Nephron (organoid): ENCODE results near the gene DOC2B.
"Not testable (repeated sequence)": the region's sequence is repeated elsewhere in the genome, so short reads cannot be mapped to it uniquely, and the experiment has no call there.

Experiments
- H3K27ac Mint-ChIP-seq, 3 experiments: 2 replicates each; pipeline ENCODE4 v1.8.0; 2020; ENCODE audit warnings: mixed read lengths in 3 of 3, mild to moderate bottlenecking in 2 of 3, moderate library complexity in 1 of 3
- H3K27me3 Mint-ChIP-seq: 2 replicates; pipeline ENCODE4 v1.8.0; 2021; ENCODE audit warnings: low read depth, mild to moderate bottlenecking, moderate library complexity, mixed read lengths
- H3K36me3 Mint-ChIP-seq: 2 replicates; pipeline ENCODE4 v1.8.0; 2020; ENCODE audit warnings: low read depth, mixed read lengths
- H3K4me1 Mint-ChIP-seq: 2 replicates; pipeline ENCODE4 v1.8.0; 2020; ENCODE audit warnings: mixed read lengths
- H3K4me3 Mint-ChIP-seq, 3 experiments: 2 replicates each; pipeline ENCODE4 v1.8.0; 2020; ENCODE audit warnings: mild to moderate bottlenecking in 3 of 3, mixed read lengths in 3 of 3, moderate library complexity in 2 of 3
- H3K9me3 Mint-ChIP-seq: 2 replicates; pipeline ENCODE4 v1.8.0; 2020; ENCODE audit warnings: mixed read lengths
- TF ChIP-seq, protein P1 (sequence below), 3 experiments: fragments of 200-600 bp; sonication (generic); IDR thresholded peaks; one replicate each; pipeline ENCODE4 v1.5.0; 2021; ENCODE audit warnings: antibody characterized with exemption in 3 of 3; ENCODE audit not compliant: unreplicated experiment in 3 of 3

Gene DOC2B

DNA sequence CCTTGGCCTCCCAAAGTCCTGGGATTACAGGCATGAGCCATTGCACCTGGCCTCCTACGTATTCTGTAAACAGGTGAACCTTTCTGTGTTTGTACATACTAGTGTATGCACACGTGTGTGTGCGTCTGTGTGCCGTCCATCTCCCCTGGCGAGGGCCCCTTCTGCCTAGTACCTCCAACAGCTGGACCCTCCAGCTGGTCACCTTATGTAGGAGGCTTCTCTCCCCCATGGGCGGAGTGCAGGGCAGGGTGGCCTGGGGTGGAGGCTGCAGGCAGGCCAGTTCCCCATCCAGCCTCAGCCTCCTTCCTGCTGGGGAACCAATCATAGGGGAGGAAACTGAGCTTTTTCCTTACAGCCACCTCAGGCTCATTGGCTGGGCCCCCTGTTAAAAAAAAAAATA lies 24.4 kb upstream of the DOC2B start:
- peaks cover 13% of the 10 kb centered on the region for H3K4me1 Mint-ChIP-seq
- no peaks in the 10 kb centered on the region for H3K27me3 Mint-ChIP-seq
- no peak overlapping the region for H3K4me3 Mint-ChIP-seq
- H3K36me3 Mint-ChIP-seq = peaks cover 20% of the 10 kb centered on the region
- TF ChIP-seq, protein P1, sequence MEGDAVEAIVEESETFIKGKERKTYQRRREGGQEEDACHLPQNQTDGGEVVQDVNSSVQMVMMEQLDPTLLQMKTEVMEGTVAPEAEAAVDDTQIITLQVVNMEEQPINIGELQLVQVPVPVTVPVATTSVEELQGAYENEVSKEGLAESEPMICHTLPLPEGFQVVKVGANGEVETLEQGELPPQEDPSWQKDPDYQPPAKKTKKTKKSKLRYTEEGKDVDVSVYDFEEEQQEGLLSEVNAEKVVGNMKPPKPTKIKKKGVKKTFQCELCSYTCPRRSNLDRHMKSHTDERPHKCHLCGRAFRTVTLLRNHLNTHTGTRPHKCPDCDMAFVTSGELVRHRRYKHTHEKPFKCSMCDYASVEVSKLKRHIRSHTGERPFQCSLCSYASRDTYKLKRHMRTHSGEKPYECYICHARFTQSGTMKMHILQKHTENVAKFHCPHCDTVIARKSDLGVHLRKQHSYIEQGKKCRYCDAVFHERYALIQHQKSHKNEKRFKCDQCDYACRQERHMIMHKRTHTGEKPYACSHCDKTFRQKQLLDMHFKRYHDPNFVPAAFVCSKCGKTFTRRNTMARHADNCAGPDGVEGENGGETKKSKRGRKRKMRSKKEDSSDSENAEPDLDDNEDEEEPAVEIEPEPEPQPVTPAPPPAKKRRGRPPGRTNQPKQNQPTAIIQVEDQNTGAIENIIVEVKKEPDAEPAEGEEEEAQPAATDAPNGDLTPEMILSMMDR (IDR thresholded peaks at IDR 0.05; ENCODE audit: unreplicated experiment in 3 of 3) = no peak
- H3K27ac Mint-ChIP-seq = no peak overlapping the region
- H3K9me3 Mint-ChIP-seq = peaks cover 9% of the 10 kb centered on the region

- Mint-ChIP-seq H3K27me3 (peaks cover 3% of the 10 kb centered on the region), H3K27ac (peak overlapping the region in 1 of 3 experiments; percentile 48), H3K9me3 (peaks cover 9% of the 10 kb centered on the region), H3K4me1 (peaks cover 19% of the 10 kb centered on the region), H3K4me3 (no peak overlapping the region), H3K36me3 (peaks cover 17% of the 10 kb centered on the region)
- TF ChIP-seq, protein P1 (IDR thresholded peaks at IDR 0.05; ENCODE audit: unreplicated experiment in 3 of 3) = no peak
Observed at GRCh38 chr17:205148-205669, 23.8 kb upstream of the DOC2B start.

- Mint-ChIP-seq H3K36me3 (peaks cover 14% of the 10 kb centered on the region), H3K27me3 (peaks cover 5% of the 10 kb centered on the region), H3K27ac (peak overlapping the region in 1 of 3 experiments; percentile 48), H3K4me3 (no peak overlapping the region), H3K9me3 (peaks cover 9% of the 10 kb centered on the region), H3K4me1 (peaks cover 25% of the 10 kb centered on the region)
- TF ChIP-seq, protein P1 (IDR thresholded peaks at IDR 0.05; ENCODE audit: unreplicated experiment in 3 of 3) = no peak
Observed at GRCh38 chr17:204427-205147, 23.1 kb upstream of the DOC2B start.

- peaks cover 36% of the 10 kb centered on the region for H3K4me1 Mint-ChIP-seq
- peaks cover 9% of the 10 kb centered on the region for H3K27me3 Mint-ChIP-seq
- H3K9me3 Mint-ChIP-seq = peaks cover 12% of the 10 kb centered on the region
- H3K4me3 Mint-ChIP-seq = no peak overlapping the region
- TF ChIP-seq, protein P1 (IDR thresholded peaks at IDR 0.05; ENCODE audit: unreplicated experiment in 3 of 3) = no peak
- H3K36me3 Mint-ChIP-seq = peaks cover 14% of the 10 kb centered on the region
- peak overlapping the region in 2 of 3 experiments; percentile 40 to 49 for H3K27ac Mint-ChIP-seq
Observed at GRCh38 chr17:202501-202951, 21.1 kb upstream of the DOC2B start.

- not testable (repeated sequence) for H3K27me3 Mint-ChIP-seq, H3K4me3 Mint-ChIP-seq, H3K9me3 Mint-ChIP-seq
- peak overlapping the region in 2 of 3 experiments; percentile 49 to 50 for H3K27ac Mint-ChIP-seq
- peaks cover 41% of the 10 kb centered on the region for H3K4me1 Mint-ChIP-seq
- H3K36me3 Mint-ChIP-seq = peaks cover 12% of the 10 kb centered on the region
Observed at GRCh38 chr17:201736-202135, 20.3 kb upstream of the DOC2B start.

- H3K4me3 Mint-ChIP-seq, H3K27me3 Mint-ChIP-seq, H3K9me3 Mint-ChIP-seq, H3K36me3 Mint-ChIP-seq: not testable (repeated sequence)
- H3K4me1 Mint-ChIP-seq = peaks cover 46% of the 10 kb centered on the region
- H3K27ac Mint-ChIP-seq = peak overlapping the region; percentile 98 to 99 (median 99)
Observed at GRCh38 chr17:201257-201656, 19.8 kb upstream of the DOC2B start.

GRCh38 chr17:200586-200985 lies 19.1 kb upstream of the DOC2B start:
- H3K4me3 Mint-ChIP-seq = no peak overlapping the region
- H3K27me3 Mint-ChIP-seq = peaks cover 9% of the 10 kb centered on the region

More at GRCh38 chr17:200586-200985, 19.1 kb upstream of the DOC2B start:
- H3K27ac Mint-ChIP-seq = peak overlapping the region; percentile 98 to 99 (median 99)
- peaks cover 52% of the 10 kb centered on the region for H3K4me1 Mint-ChIP-seq
- H3K9me3 Mint-ChIP-seq = peaks cover 3% of the 10 kb centered on the region
- H3K36me3 Mint-ChIP-seq = peaks cover 5% of the 10 kb centered on the region
- TF ChIP-seq, protein P1 (IDR thresholded peaks at IDR 0.05; ENCODE audit: unreplicated experiment in 3 of 3) = no peak
